Urinary bladder (tissue), 4 donors: ENCODE data around the gene CCDC117. TPM values are rescaled to one million over a fixed set of nuclear protein-coding genes. Genes with fewer than 3 reads are reported as not detected.

Experiments used
- DNase-seq: peaks from one replicate; pipeline ENCODE4 v3.0.0-alpha.2; 2015; ENCODE audit errors: extremely low spot score
- H3K27ac ChIP-seq: one replicate; pipeline ENCODE4 v1.5.1; 2013; ENCODE audit warnings: low read depth, mild to moderate bottlenecking, moderate library complexity
- H3K36me3 ChIP-seq: one replicate; pipeline ENCODE4 v1.6.1; 2013; ENCODE audit warnings: mild to moderate bottlenecking, moderate library complexity; ENCODE audit not compliant: insufficient read depth
- H3K4me1 ChIP-seq: one replicate; pipeline ENCODE4 v1.6.1; 2013; ENCODE audit warnings: mild to moderate bottlenecking, moderate library complexity; ENCODE audit not compliant: insufficient read depth
- H3K4me3 ChIP-seq: one replicate; pipeline ENCODE4 v1.5.1; 2013; ENCODE audit warnings: low read depth, low read length
- WGBS: extraction: QIAGEN DNeasy Blood & Tissue Kit; methylation state at CpG from one replicate; pipeline ENCODE4 v1.1.7; 2013; 5-methylcytosine and 5-hydroxymethylcytosine counted together
- polyA plus RNA-seq: library from polyadenylated mRNA; stranded (reverse); fragments of 200-250 nt; gene quantifications from one replicate; pipeline ENCODE4 v1.2.3, GENCODE V29; 2013
- small RNA-seq: library from RNA; depleted of rRNA; stranded (forward); fragments of <200 nt; gene quantifications from one replicate; pipeline ENCODE3, GENCODE V24; 2014
- total RNA-seq: library from RNA; depleted of rRNA; stranded (reverse); fragments of >200 nt; gene quantifications from one replicate; pipeline ENCODE4 v1.2.3, GENCODE V29; 2014
- donor health status: healthy with polysubstance abuse.
- donor health status: healthy.

The CCDC117 gene
- total and polyA plus RNA-seq, 2 donors = 13.5 to 33.0 TPM

DNA sequence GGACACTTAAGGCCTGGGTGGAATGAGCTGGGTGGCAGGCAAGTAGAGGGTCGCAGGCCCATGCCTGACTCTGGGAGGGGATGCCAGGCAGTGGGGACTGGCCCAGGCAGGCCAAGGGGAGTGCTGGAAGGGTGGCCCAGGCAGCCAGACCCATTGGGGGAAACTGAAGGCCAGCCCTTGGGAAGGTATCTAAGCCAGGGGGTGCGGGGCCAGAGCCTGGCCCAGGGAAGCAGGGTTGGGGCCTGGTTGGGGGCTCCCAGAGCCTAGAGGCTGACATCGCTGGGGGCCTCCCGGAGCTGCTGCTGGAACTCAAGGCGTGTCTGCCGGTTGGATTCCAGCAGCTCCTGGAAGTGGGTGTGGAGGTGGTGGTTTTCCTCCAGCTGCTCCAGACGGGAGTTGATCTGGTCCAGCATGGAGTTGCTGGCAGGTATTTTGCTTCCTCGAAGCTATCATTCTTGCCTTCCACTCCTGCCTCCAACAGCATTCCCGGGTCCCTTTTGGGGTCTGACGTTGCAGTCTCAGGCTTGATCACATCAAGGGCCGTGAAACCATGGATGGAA lies 63.2 kb downstream of the CCDC117 start:
- no peak overlapping the region for H3K4me3 ChIP-seq
- no peaks in the 10 kb centered on the region for H3K36me3 ChIP-seq
- 93% methylated on average over 11 of the region's 11 CpGs for WGBS
- DNase-seq = no peak
- H3K4me1 ChIP-seq = no peaks in the 10 kb centered on the region
- no peak overlapping the region for H3K27ac ChIP-seq

GRCh38 chr22:28837640-28838039 lies 65.1 kb downstream of the CCDC117 start:
- Histone ChIP-seq H3K36me3 (no peaks in the 10 kb centered on the region), H3K4me1 (no peaks in the 10 kb centered on the region), H3K4me3 (no peak overlapping the region), H3K27ac (no peak overlapping the region)
- no peak for DNase-seq
- WGBS = 88% methylated on average over 6 of the region's 6 CpGs

Small RNA genes lying within 50 kb of the gene (small RNA-seq; reads per million reads assigned to genes)
- not detected for gene Z93930.1

Other genes with a start within 250 kb of the CCDC117 start
- gene TTC28, start 92.9 kb upstream of the CCDC117 start, total RNA-seq = 81.9 TPM
- 15.9 TPM for gene TTC28, start 92.9 kb upstream of the CCDC117 start, polyA plus RNA-seq
- 15.6 TPM for gene CHEK2, start 30.9 kb upstream of the CCDC117 start, total RNA-seq
- 8.8 TPM for gene CHEK2, start 30.9 kb upstream of the CCDC117 start, polyA plus RNA-seq
- gene HSCB, start 30.7 kb upstream of the CCDC117 start, total RNA-seq = 13.2 TPM
- 20.7 TPM for gene HSCB, start 30.7 kb upstream of the CCDC117 start, polyA plus RNA-seq
- 168 TPM for gene XBP1, start 27.9 kb downstream of the CCDC117 start, total RNA-seq
- gene XBP1, start 27.9 kb downstream of the CCDC117 start, polyA plus RNA-seq = 68.1 TPM
- 7.4 TPM for gene ZNRF3, start 110.9 kb downstream of the CCDC117 start, total RNA-seq
- gene ZNRF3, start 110.9 kb downstream of the CCDC117 start, polyA plus RNA-seq = 8.7 TPM